Measurements from ENCODE around the gene TAS2R4. TPM values are rescaled to one million over a fixed set of nuclear protein-coding genes. Genes with fewer than 3 reads are reported as not detected.

The TAS2R4 gene
- total RNA-seq (2014; rRNA removed; shearing (Covaris generic)), result 1.6 and 2.4 TPM in 2 replicates
- 1.2 and 1.8 TPM in 2 replicates for total RNA-seq (2022)
- Bru-seq, nascent RNA, result percentile 48 among the genes with signal in this experiment
- percentile 78 among the genes with signal in this experiment for BruChase-seq, experiment 1, labeled RNA remaining after a 6-hour chase
- percentile 69 among the genes with signal in this experiment for BruChase-seq, experiment 2, labeled RNA remaining after a 2-hour chase
- long read RNA-seq, partial matches to known transcripts, result 0 of 1 reads
- long read RNA-seq, other reads (novel, unspliced or antisense), result 0 of 1 reads

GRCh38 chr7:141776374-141776773 lies at the start of gene TAS2R4:
TAS2R4 (plus strand) TSS chr7:141776674; CDS start chr7:141778489, 1,815 bp downstream.
- intact Hi-C loops (cut with micrococcal nuclease; ENCODE audit: unreplicated experiment), result no loop called here
- H3K4me1 ChIP-seq (ENCODE audit: insufficient read depth, low read length, poor library complexity, severe bottlenecking), result no peaks in the 10 kb centered on the region
- no peaks in the 10 kb centered on the region for H3K79me2 ChIP-seq (ENCODE audit: insufficient read depth, low read depth, low read length)
- H2AFZ ChIP-seq (ENCODE audit: low read length), result no peak within 1 kb of the TSS
- H3K9me2 ChIP-seq (ENCODE audit: insufficient read depth, low read length), result no peaks in the 10 kb centered on the region
- H4K20me1 ChIP-seq (ENCODE audit: insufficient read depth, low read length), result no peaks in the 10 kb centered on the region
- no peak within 1 kb of the TSS for H3K27ac ChIP-seq (ENCODE audit: low read depth, low read length, poor library complexity, severe bottlenecking)
- TF ChIP-seq EZH2phosphoT487 (IDR thresholded peaks at IDR 0.05; ENCODE audit: borderline replicate concordance, low read depth, low read length), result no peak
- no peak for TF ChIP-seq CTCF (conservative IDR thresholded peaks at IDR 0.05; ENCODE audit: low read length)
- ChIA-PET POLR2A (interaction anchor here (0.7 kb wide), 1 partner anchor 13 kb away, joined by 3 read pairs; no protein-coding TSS in a partner anchor), CTCF (ENCODE audit: unreplicated experiment) (no interaction called here)
- no TSS peak for BruUV-seq (replicated peaks)
- H3K4me3 ChIP-seq (ENCODE audit: low read depth, low read length, poor library complexity, severe bottlenecking), result no peak within 1 kb of the TSS
- peaks cover 13% of the 10 kb centered on the region for H3K36me3 ChIP-seq (ENCODE audit: insufficient read depth, low read length)
- H3K9me3 ChIP-seq (ENCODE audit: low read length), result no peaks in the 10 kb centered on the region
- no peak for DNase-seq (ENCODE audit: low spot score)
- H3K4me2 ChIP-seq (ENCODE audit: low read length), result no peak within 1 kb of the TSS

- H3K27ac ChIP-seq (ENCODE audit: low read depth, low read length, poor library complexity, severe bottlenecking), result no peak overlapping the region
- no peaks in the 10 kb centered on the region for H3K4me1 ChIP-seq (ENCODE audit: insufficient read depth, low read length, poor library complexity, severe bottlenecking)
- TF ChIP-seq EZH2phosphoT487 (IDR thresholded peaks at IDR 0.05; ENCODE audit: borderline replicate concordance, low read depth, low read length), result no peak
- no peak for TF ChIP-seq CTCF (conservative IDR thresholded peaks at IDR 0.05; ENCODE audit: low read length)
- H4K20me1 ChIP-seq (ENCODE audit: insufficient read depth, low read length), result no peaks in the 10 kb centered on the region
- no peak overlapping the region for H2AFZ ChIP-seq (ENCODE audit: low read length)
- H3K9me3 ChIP-seq (ENCODE audit: low read length), result no peaks in the 10 kb centered on the region
- no TSS peak for BruUV-seq (replicated peaks)
- no peak for DNase-seq (ENCODE audit: low spot score)
- CTCF ChIA-PET (ENCODE audit: unreplicated experiment), result no interaction called here
- intact Hi-C loops (cut with micrococcal nuclease; ENCODE audit: unreplicated experiment), result no loop called here
- no peaks in the 10 kb centered on the region for H3K79me2 ChIP-seq (ENCODE audit: insufficient read depth, low read depth, low read length)
- H3K4me3 ChIP-seq (ENCODE audit: low read depth, low read length, poor library complexity, severe bottlenecking), result no peak overlapping the region
- H3K4me2 ChIP-seq (ENCODE audit: low read length), result no peak overlapping the region
- POLR2A ChIA-PET, result interaction anchor here (0.7 to 1.3 kb wide), 3 partner anchors 10 to 12 kb away, joined by 3 to 4 read pairs (median 4); no protein-coding TSS in a partner anchor
- H3K36me3 ChIP-seq (ENCODE audit: insufficient read depth, low read length), result no peaks in the 10 kb centered on the region
- H3K9me2 ChIP-seq (ENCODE audit: insufficient read depth, low read length), result no peaks in the 10 kb centered on the region
These were observed 47.5 kb upstream of the TAS2R4 start for GRCh38 chr7:141729020-141729419.

GRCh38 chr7:141731476-141732149 lies 44.9 kb upstream of the TAS2R4 start:
- no peaks in the 10 kb centered on the region for H3K9me3 ChIP-seq (ENCODE audit: low read length)
- H3K27ac ChIP-seq (ENCODE audit: low read depth, low read length, poor library complexity, severe bottlenecking), result no peak overlapping the region
- no peaks in the 10 kb centered on the region for H3K79me2 ChIP-seq (ENCODE audit: insufficient read depth, low read depth, low read length)
- ChIA-PET CTCF (ENCODE audit: unreplicated experiment) (no interaction called here), POLR2A (interaction anchor here (0.8 to 1.0 kb wide), 2 partner anchors 71 to 836 kb away, joined by 3 read pairs; no protein-coding TSS in a partner anchor)
- peaks cover 5% of the 10 kb centered on the region for H3K4me1 ChIP-seq (ENCODE audit: insufficient read depth, low read length, poor library complexity, severe bottlenecking)
- no peak overlapping the region for H2AFZ ChIP-seq (ENCODE audit: low read length)
- TF ChIP-seq EZH2phosphoT487 (IDR thresholded peaks at IDR 0.05; ENCODE audit: borderline replicate concordance, low read depth, low read length), result no peak
- no peak for TF ChIP-seq CTCF (conservative IDR thresholded peaks at IDR 0.05; ENCODE audit: low read length)
- H3K4me3 ChIP-seq (ENCODE audit: low read depth, low read length, poor library complexity, severe bottlenecking), result no peak overlapping the region
- intact Hi-C loops (cut with micrococcal nuclease; ENCODE audit: unreplicated experiment), result no loop called here
- no peaks in the 10 kb centered on the region for H3K36me3 ChIP-seq (ENCODE audit: insufficient read depth, low read length)
- no peaks in the 10 kb centered on the region for H4K20me1 ChIP-seq (ENCODE audit: insufficient read depth, low read length)
- no peaks in the 10 kb centered on the region for H3K9me2 ChIP-seq (ENCODE audit: insufficient read depth, low read length)
- DNase-seq (ENCODE audit: low spot score), result no peak
- BruUV-seq (replicated peaks), result no TSS peak
- H3K4me2 ChIP-seq (ENCODE audit: low read length), result no peak overlapping the region
